ENCODE data around the gene TMPRSS5. TPM values are rescaled to one million over a fixed set of nuclear protein-coding genes. Genes with fewer than 3 reads are reported as not detected.
A peak's percentile ranks its signal among the peaks of the same experiment; 100 is the strongest.

Gene TMPRSS5
- total RNA-seq, 1 experiment from 2014 or later: 0.62 TPM

- no peak for DNase-seq (ENCODE audit: low spot score)
Observed at GRCh38 chr11:113670149-113670830, 35.8 kb downstream of the TMPRSS5 start.

- DNase-seq (ENCODE audit: low spot score): no peak
Observed at GRCh38 chr11:113668255-113668654, 37.9 kb downstream of the TMPRSS5 start.

GRCh38 chr11:113667801-113668200 is 38.3 kb downstream of the TMPRSS5 start:
- no peak for DNase-seq (ENCODE audit: low spot score)

- no peak for DNase-seq (ENCODE audit: low spot score)
Observed at GRCh38 chr11:113666584-113666983, 39.5 kb downstream of the TMPRSS5 start.

GRCh38 chr11:113664981-113665710 is 41.0 kb downstream of the TMPRSS5 start:
- no peak for DNase-seq (ENCODE audit: low spot score)

GRCh38 chr11:113664069-113664980 is 41.8 kb downstream of the TMPRSS5 start:
- peak; percentile 86 for DNase-seq (ENCODE audit: low spot score)

GRCh38 chr11:113663567-113663966 is 42.5 kb downstream of the TMPRSS5 start:
- peak; percentile 55 for DNase-seq (ENCODE audit: low spot score)

- no peak for DNase-seq (ENCODE audit: low spot score)
Observed at GRCh38 chr11:113655771-113656170, 50.3 kb downstream of the TMPRSS5 start.

- no peak for DNase-seq (ENCODE audit: low spot score)
Observed at GRCh38 chr11:113651023-113651422, 55.1 kb downstream of the TMPRSS5 start.

GRCh38 chr11:113649311-113649710 is 56.8 kb downstream of the TMPRSS5 start:
- DNase-seq (ENCODE audit: low spot score): no peak

- DNase-seq (ENCODE audit: low spot score): no peak
Observed at GRCh38 chr11:113647856-113648255, 58.3 kb downstream of the TMPRSS5 start.

GRCh38 chr11:113647108-113647507 is 59.0 kb downstream of the TMPRSS5 start:
- no peak for DNase-seq (ENCODE audit: low spot score)

- no peak for DNase-seq (ENCODE audit: low spot score)
Observed at GRCh38 chr11:113645593-113646349, 60.3 kb downstream of the TMPRSS5 start.

GRCh38 chr11:113644605-113645004 is 61.5 kb downstream of the TMPRSS5 start:
- DNase-seq (ENCODE audit: low spot score): no peak

- DNase-seq (ENCODE audit: low spot score): no peak
Observed at GRCh38 chr11:113643701-113644100, 62.4 kb downstream of the TMPRSS5 start.

GRCh38 chr11:113643006-113643585 is 63.0 kb downstream of the TMPRSS5 start:
- no peak for DNase-seq (ENCODE audit: low spot score)

GRCh38 chr11:113642090-113642489 is 64.0 kb downstream of the TMPRSS5 start:
- no peak for DNase-seq (ENCODE audit: low spot score)

- no peak for DNase-seq (ENCODE audit: low spot score)
Observed at GRCh38 chr11:113638376-113638775, 67.7 kb downstream of the TMPRSS5 start.

- DNase-seq (ENCODE audit: low spot score): no peak
Observed at GRCh38 chr11:113637636-113638035, 68.5 kb downstream of the TMPRSS5 start.
